OCI-LY1 (cell line): ENCODE measurements around the gene ALDH6A1.
"Not testable (repeated sequence)": the region's sequence is repeated elsewhere in the genome, so short reads cannot be mapped to it uniquely, and the experiment has no call there.

ENCODE experiments used
- H2AFZ ChIP-seq: fragments of 200-600 bp; sonication (generic), shearing (Covaris generic); 2 replicates; pipeline ENCODE4 v1.6.0; 2014; ENCODE audit warnings: antibody characterized with exemption, mild to moderate bottlenecking, low read length
- H3F3A ChIP-seq: fragments of 200-600 bp; sonication (generic), shearing (Covaris generic); 2 replicates; pipeline ENCODE4 v1.6.0; 2014; ENCODE audit warnings: mild to moderate bottlenecking, antibody characterized with exemption, low read length, moderate library complexity; ENCODE audit not compliant: insufficient read depth
- H3K27ac ChIP-seq: fragments of 200-600 bp; sonication (generic); 2 replicates; pipeline ENCODE4 v1.5.1; 2014; ENCODE audit warnings: low read length, mixed run types, mild to moderate bottlenecking, low read depth; ENCODE audit not compliant: poor library complexity, severe bottlenecking
- H3K27me3 ChIP-seq: fragments of 200-600 bp; sonication (generic); 2 replicates; pipeline ENCODE4 v1.6.0; 2014; ENCODE audit warnings: antibody characterized with exemption, mild to moderate bottlenecking, low read length, moderate library complexity; ENCODE audit not compliant: insufficient read depth
- H3K36me3 ChIP-seq: fragments of 200-600 bp; sonication (generic); 2 replicates; pipeline ENCODE4 v1.6.1; 2014; ENCODE audit warnings: mild to moderate bottlenecking, antibody characterized with exemption, low read length, moderate library complexity, mixed read lengths; ENCODE audit not compliant: insufficient read depth
- H3K4me1 ChIP-seq: fragments of 200-600 bp; sonication (generic); 2 replicates; pipeline ENCODE4 v1.5.1; 2014; ENCODE audit warnings: mild to moderate bottlenecking, low read length, moderate library complexity; ENCODE audit not compliant: insufficient read depth, severe bottlenecking
- H3K4me2 ChIP-seq: fragments of 200-600 bp; sonication (generic), shearing (Covaris generic); 2 replicates; pipeline ENCODE4 v1.6.1; 2014; ENCODE audit warnings: low read length
- H3K4me3 ChIP-seq: fragments of 200-600 bp; sonication (generic); 2 replicates; pipeline ENCODE4 v1.5.1; 2014; ENCODE audit warnings: low read length, low read depth, mild to moderate bottlenecking, mixed read lengths; ENCODE audit not compliant: poor library complexity, severe bottlenecking
- H3K79me2 ChIP-seq: fragments of 200-600 bp; shearing (Covaris generic); 2 replicates; pipeline ENCODE4 v1.6.1; 2016; ENCODE audit warnings: mixed run types, low read length, mixed read lengths; ENCODE audit not compliant: insufficient read depth
- H3K9ac ChIP-seq: fragments of 200-600 bp; sonication (generic), shearing (Covaris generic); 2 replicates; pipeline ENCODE4 v1.6.1; 2014; ENCODE audit warnings: mild to moderate bottlenecking, low read length, mixed read lengths
- H3K9me2 ChIP-seq: fragments of 200-600 bp; sonication (generic), shearing (Covaris generic); 2 replicates; pipeline ENCODE4 v1.6.1; 2014; ENCODE audit warnings: low read depth, mild to moderate bottlenecking, low read length, mixed read lengths
- H3K9me3 ChIP-seq: fragments of 200-600 bp; shearing (Covaris generic); 2 replicates; pipeline ENCODE4 v1.6.1; 2014; ENCODE audit warnings: low read length, mixed read lengths
- H4K20me1 ChIP-seq: fragments of 200-600 bp; sonication (generic), shearing (Covaris generic); 2 replicates; pipeline ENCODE4 v1.6.0; 2016; ENCODE audit warnings: mild to moderate bottlenecking, low read length; ENCODE audit not compliant: insufficient read depth
- CTCF ChIP-seq: fragments of 200-600 bp; sonication (generic), shearing (Covaris generic); IDR thresholded peaks from 2 replicates; pipeline ENCODE4 v1.5.1; 2017; ENCODE audit warnings: mild to moderate bottlenecking, antibody characterized with exemption, low read length, moderate library complexity, mixed read lengths
- EZH2 ChIP-seq: fragments of 200-600 bp; sonication (generic), shearing (Covaris generic); IDR thresholded peaks from 2 replicates; pipeline ENCODE4 v1.8.0; 2017; ENCODE audit warnings: borderline replicate concordance, mixed run types, mild to moderate bottlenecking, antibody characterized with exemption, low read length, moderate library complexity, mixed read lengths

Gene ALDH6A1

DNA sequence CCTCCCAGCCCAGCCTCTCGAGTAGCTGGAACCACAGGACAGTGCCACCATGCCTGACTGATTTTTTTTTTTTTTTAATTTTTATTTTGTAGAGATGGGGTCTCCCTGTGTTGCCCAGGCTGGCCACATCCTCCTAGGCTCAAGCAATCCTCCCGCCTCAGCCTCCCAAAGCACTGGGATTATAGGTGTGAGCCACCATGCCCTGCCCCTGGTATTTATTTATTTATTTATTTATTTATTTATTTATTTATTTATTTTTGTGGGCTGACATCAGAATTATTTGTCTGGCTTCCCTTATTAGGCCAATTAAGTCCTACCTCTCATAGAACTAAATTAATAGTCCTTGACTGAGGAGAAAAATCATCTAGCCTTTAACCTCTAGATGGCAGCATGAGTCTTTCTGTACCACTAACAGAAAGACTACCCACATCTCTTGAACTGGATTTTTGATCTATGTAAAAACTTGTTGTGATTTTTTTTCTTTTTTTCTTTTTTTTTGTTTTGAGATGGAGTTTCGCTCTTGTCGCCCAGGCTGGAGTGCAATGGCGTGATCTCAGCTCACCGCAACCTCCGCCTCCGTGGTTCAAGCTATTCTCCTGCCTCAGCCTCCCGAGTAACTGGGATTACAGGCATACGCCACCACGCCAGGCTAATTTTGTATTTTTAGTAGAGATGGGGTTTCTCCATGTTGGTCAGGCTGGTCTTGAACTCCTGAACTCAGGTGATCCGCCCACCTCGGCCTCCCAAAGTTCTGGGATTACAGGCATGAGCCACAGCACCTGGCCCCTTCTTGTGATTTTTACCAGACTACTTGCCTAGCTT, 27.4 kb upstream of the ALDH6A1 start:
- H3K4me1 ChIP-seq, H3F3A ChIP-seq, H3K9me2 ChIP-seq, H3K9me3 ChIP-seq, H3K4me3 ChIP-seq, H3K79me2 ChIP-seq, H3K27me3 ChIP-seq, H3K4me2 ChIP-seq, H3K27ac ChIP-seq, H4K20me1 ChIP-seq, H3K9ac ChIP-seq, H2AFZ ChIP-seq: not testable (repeated sequence)
- TF ChIP-seq CTCF, result peak; percentile 64
- H3K36me3 ChIP-seq, result peaks cover 11% of the 10 kb centered on the region; the same call in 1 of the 2 replicates

DNA sequence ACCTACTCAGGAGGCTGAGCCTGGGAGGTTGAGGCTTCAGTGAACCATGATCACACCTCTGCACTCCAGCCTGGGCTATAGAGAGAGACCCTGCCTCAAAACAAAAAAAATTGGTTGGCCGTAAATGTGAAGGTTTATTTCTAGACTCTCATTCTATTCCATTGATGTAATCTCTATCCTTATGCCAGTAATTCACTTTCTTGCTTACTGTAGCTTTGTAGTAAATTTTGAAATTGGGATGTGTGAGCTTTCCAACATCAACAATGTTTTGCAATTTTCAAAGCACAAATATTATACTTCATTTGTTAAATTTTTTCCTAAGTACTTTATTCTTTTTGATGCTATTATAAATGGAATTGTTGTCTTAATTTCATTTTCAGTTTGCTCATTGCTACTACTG, 25.1 kb upstream of the ALDH6A1 start:
- Histone ChIP-seq H2AFZ (no peak overlapping the region), H3K27me3 (no peaks in the 10 kb centered on the region)
- TF ChIP-seq EZH2, result no peak
- TF ChIP-seq CTCF, result no peak

DNA sequence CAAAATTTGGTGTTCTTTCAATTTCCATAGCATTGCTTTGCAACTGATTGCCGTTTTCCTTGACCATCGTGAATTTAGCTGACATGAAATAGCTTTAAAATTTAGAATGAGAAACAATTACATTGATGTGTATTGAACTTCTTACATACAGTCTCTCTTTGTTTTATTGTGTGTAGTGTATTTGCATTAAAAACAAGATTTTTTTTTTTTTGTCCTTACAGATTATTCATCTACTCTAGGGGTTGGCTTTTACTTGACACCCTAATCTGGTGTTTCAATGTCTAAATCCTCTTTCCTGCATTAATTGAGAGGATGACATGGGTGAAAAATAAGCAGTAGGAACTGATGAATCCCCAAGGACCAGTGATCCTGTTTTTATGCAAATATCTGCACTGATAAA, 21.1 kb upstream of the ALDH6A1 start:
- H2AFZ ChIP-seq, result no peak overlapping the region
- H3K36me3 ChIP-seq, result peaks cover 20% of the 10 kb centered on the region; the same call in 1 of the 2 replicates
- H3K9me2 ChIP-seq, result no peaks in the 10 kb centered on the region
- H4K20me1 ChIP-seq, result no peaks in the 10 kb centered on the region
- no peaks in the 10 kb centered on the region for H3K9me3 ChIP-seq
- no peak overlapping the region for H3K4me3 ChIP-seq
- H3F3A ChIP-seq, result no peaks in the 10 kb centered on the region
- no peak overlapping the region for H3K9ac ChIP-seq
- H3K27ac ChIP-seq, result no peak overlapping the region
- H3K27me3 ChIP-seq, result no peaks in the 10 kb centered on the region
- H3K4me2 ChIP-seq, result no peak overlapping the region
- no peaks in the 10 kb centered on the region for H3K79me2 ChIP-seq
- TF ChIP-seq EZH2 (no peak), CTCF (no peak)
- no peaks in the 10 kb centered on the region for H3K4me1 ChIP-seq

More for the DNA sequence above, 25.1 kb upstream of the ALDH6A1 start:
- Histone ChIP-seq H3K9me3 (no peaks in the 10 kb centered on the region), H4K20me1 (no peaks in the 10 kb centered on the region), H3K9ac (no peak overlapping the region), H3K4me3 (no peak overlapping the region), H3K4me2 (no peak overlapping the region), H3K27ac (no peak overlapping the region), H3K4me1 (no peaks in the 10 kb centered on the region), H3K79me2 (no peaks in the 10 kb centered on the region), H3K36me3 (peaks cover 14% of the 10 kb centered on the region; the same call in 1 of the 2 replicates), H3F3A (no peaks in the 10 kb centered on the region), H3K9me2 (no peaks in the 10 kb centered on the region)
